ENCODE results near the gene ALOXE3.

ALOXE3 gene

DNA sequence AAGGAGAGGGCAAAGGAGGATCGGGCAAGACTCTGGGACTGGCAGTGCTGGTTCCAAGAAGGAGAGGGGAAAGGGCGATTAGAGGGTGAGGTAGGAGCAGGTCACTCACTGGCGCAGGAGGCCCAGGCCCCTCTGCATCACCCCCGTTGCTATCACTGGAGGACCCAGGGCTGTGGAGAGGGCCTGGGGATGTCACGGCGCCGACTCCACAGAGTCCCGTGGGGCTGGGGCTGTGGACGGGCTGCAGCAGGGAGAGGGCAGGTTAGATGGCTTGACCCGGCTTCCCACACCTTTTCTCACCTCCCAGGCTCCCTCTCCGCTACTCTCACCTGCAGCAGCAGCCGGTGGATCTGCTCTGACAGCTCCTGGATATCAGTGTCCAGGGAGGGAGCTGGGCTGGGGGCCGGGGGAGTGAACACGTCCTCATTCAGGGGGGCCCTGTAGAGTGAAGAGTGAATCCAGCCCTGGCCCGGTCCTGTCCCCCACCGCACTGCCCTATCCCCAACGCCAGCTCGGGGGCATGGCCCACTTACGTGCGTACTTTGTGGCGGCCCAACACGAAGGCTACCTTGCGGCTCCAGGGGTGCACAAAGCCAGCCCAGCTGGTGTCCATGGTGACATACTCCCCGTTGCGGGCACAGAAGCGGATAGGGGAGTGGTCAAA is 29.0 kb upstream of the ALOXE3 start:
- no peak overlapping the region for H2BK5ac ChIP-seq (ENCODE audit: low read depth, low read length, poor library complexity)
- no peak overlapping the region for H3K4ac ChIP-seq (ENCODE audit: low read depth, low read length)
- H3K27me3 ChIP-seq (ENCODE audit: insufficient read depth, low read length) = no peaks in the 10 kb centered on the region
- H4K12ac ChIP-seq (ENCODE audit: low read depth, low read length) = no peak overlapping the region
- H3K18ac ChIP-seq (ENCODE audit: low read length) = no peak overlapping the region
- H3K9ac ChIP-seq (ENCODE audit: low read length) = no peak overlapping the region
- no peak overlapping the region for H2AFZ ChIP-seq (ENCODE audit: insufficient read depth, low read length, poor library complexity)
- H3K23ac ChIP-seq (ENCODE audit: low read length) = no peak overlapping the region
- H4K91ac ChIP-seq (ENCODE audit: low read depth, low read length) = no peak overlapping the region
- no CpG with 5 or more reads among the region's 26 CpGs for WGBS (ENCODE audit: extremely low coverage, insufficient coverage, insufficient read length)
- no peak overlapping the region for H3K4me3 ChIP-seq (ENCODE audit: low read depth, low read length)
- H3K14ac ChIP-seq (ENCODE audit: low read length) = no peak overlapping the region
- H2AK5ac ChIP-seq (ENCODE audit: low read length) = no peak overlapping the region
- no peaks in the 10 kb centered on the region for H3K9me3 ChIP-seq (ENCODE audit: insufficient read depth, low read depth, low read length)
- H3K27ac ChIP-seq (ENCODE audit: low read depth, low read length) = no peak overlapping the region
- no peak overlapping the region for H4K8ac ChIP-seq (ENCODE audit: low read depth, low read length)
- peaks cover 5% of the 10 kb centered on the region for H3K79me1 ChIP-seq (ENCODE audit: low read length)
- peaks cover 58 to 66% of the 10 kb centered on the region in 2 experiments for H3K36me3 ChIP-seq (ENCODE audit: control insufficient read depth in 1 of 2, insufficient read depth in 2 of 2, low read length in 2 of 2)
- peaks cover 2% of the 10 kb centered on the region for H3K79me2 ChIP-seq (ENCODE audit: control insufficient read depth, insufficient read depth, low read length, poor library complexity)
- no peak overlapping the region for H3K4me2 ChIP-seq (ENCODE audit: low read length)
- peaks cover 5 to 13% of the 10 kb centered on the region in 2 experiments for H3K4me1 ChIP-seq (ENCODE audit: control insufficient read depth in 1 of 2, insufficient read depth in 2 of 2, low read length in 2 of 2)
- DNase-seq = no peak
- H2BK12ac ChIP-seq (ENCODE audit: low read length) = no peak overlapping the region
- no peak overlapping the region for H2BK120ac ChIP-seq (ENCODE audit: insufficient read depth, low read length, poor library complexity)

GRCh38 chr17:8146381-8147140 is 28.2 kb upstream of the ALOXE3 start:
- Histone ChIP-seq H2BK12ac (ENCODE audit: low read length) (no peak overlapping the region), H3K79me1 (ENCODE audit: low read length) (no peaks in the 10 kb centered on the region), H3K79me2 (ENCODE audit: control insufficient read depth, insufficient read depth, low read length, poor library complexity) (no peaks in the 10 kb centered on the region), H2BK5ac (ENCODE audit: low read depth, low read length, poor library complexity) (no peak overlapping the region), H3K4me2 (ENCODE audit: low read length) (no peak overlapping the region), H3K23ac (ENCODE audit: low read length) (no peak overlapping the region), H4K12ac (ENCODE audit: low read depth, low read length) (no peak overlapping the region), H3K4ac (ENCODE audit: low read depth, low read length) (no peak overlapping the region), H3K36me3 (ENCODE audit: control insufficient read depth in 1 of 2, insufficient read depth in 2 of 2, low read length in 2 of 2) (peaks cover 64 to 72% of the 10 kb centered on the region in 2 experiments), H3K4me3 (ENCODE audit: low read depth, low read length) (no peak overlapping the region), H3K18ac (ENCODE audit: low read length) (no peak overlapping the region), H2AK5ac (ENCODE audit: low read length) (no peak overlapping the region), H2AFZ (ENCODE audit: insufficient read depth, low read length, poor library complexity) (no peak overlapping the region), H4K8ac (ENCODE audit: low read depth, low read length) (no peak overlapping the region), H3K4me1 (ENCODE audit: control insufficient read depth in 1 of 2, insufficient read depth in 2 of 2, low read length in 2 of 2) (peaks cover 5 to 10% of the 10 kb centered on the region in 2 experiments), H3K14ac (ENCODE audit: low read length) (no peak overlapping the region), H4K91ac (ENCODE audit: low read depth, low read length) (no peak overlapping the region), H2BK120ac (ENCODE audit: insufficient read depth, low read length, poor library complexity) (no peak overlapping the region), H3K27me3 (ENCODE audit: insufficient read depth, low read length) (no peaks in the 10 kb centered on the region), H3K9ac (ENCODE audit: low read length) (no peak overlapping the region), H3K9me3 (ENCODE audit: insufficient read depth, low read depth, low read length) (no peaks in the 10 kb centered on the region), H3K27ac (ENCODE audit: low read depth, low read length) (no peak overlapping the region)
- WGBS (ENCODE audit: extremely low coverage, insufficient coverage, insufficient read length) = no CpG with 5 or more reads among the region's 14 CpGs
- no peak for DNase-seq

DNA sequence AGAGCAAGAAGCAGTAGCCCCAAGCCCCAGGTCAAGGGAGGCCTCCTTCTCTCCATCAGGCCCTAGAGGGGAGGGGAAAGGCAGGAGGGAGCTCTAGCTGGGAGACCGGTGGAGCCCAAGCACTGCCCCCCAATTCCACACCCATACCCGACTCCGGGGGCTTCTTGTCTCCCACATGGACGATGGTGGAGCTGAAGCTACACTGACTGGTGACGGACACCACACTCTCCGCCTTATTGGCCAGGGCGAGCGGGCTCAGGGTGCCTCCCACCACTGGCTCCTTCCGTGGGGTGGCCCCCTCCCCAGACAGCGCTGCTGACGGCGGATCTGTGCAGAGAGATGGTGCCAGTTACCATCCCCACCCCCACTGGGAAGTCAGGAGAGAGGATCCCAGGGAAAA is 27.5 kb upstream of the ALOXE3 start:
- peaks cover 3 to 4% of the 10 kb centered on the region in 2 experiments for H3K4me1 ChIP-seq (ENCODE audit: control insufficient read depth in 1 of 2, insufficient read depth in 2 of 2, low read length in 2 of 2)
- no peak overlapping the region for H2BK120ac ChIP-seq (ENCODE audit: insufficient read depth, low read length, poor library complexity)
- H3K27ac ChIP-seq (ENCODE audit: low read depth, low read length) = no peak overlapping the region
- no peak for DNase-seq
- H3K23ac ChIP-seq (ENCODE audit: low read length) = no peak overlapping the region
- no CpG with 5 or more reads among the region's 12 CpGs for WGBS (ENCODE audit: extremely low coverage, insufficient coverage, insufficient read length)
- H3K27me3 ChIP-seq (ENCODE audit: insufficient read depth, low read length) = no peaks in the 10 kb centered on the region
- H3K14ac ChIP-seq (ENCODE audit: low read length) = no peak overlapping the region
- H3K9me3 ChIP-seq (ENCODE audit: insufficient read depth, low read depth, low read length) = no peaks in the 10 kb centered on the region
- no peak overlapping the region for H4K12ac ChIP-seq (ENCODE audit: low read depth, low read length)
- H3K4me2 ChIP-seq (ENCODE audit: low read length) = no peak overlapping the region
- no peak overlapping the region for H4K91ac ChIP-seq (ENCODE audit: low read depth, low read length)
- H3K9ac ChIP-seq (ENCODE audit: low read length) = no peak overlapping the region
- no peak overlapping the region for H4K8ac ChIP-seq (ENCODE audit: low read depth, low read length)
- no peak overlapping the region for H2BK12ac ChIP-seq (ENCODE audit: low read length)
- no peak overlapping the region for H3K4me3 ChIP-seq (ENCODE audit: low read depth, low read length)
- H2BK5ac ChIP-seq (ENCODE audit: low read depth, low read length, poor library complexity) = no peak overlapping the region
- H3K18ac ChIP-seq (ENCODE audit: low read length) = no peak overlapping the region
- peaks cover 67 to 72% of the 10 kb centered on the region in 2 experiments for H3K36me3 ChIP-seq (ENCODE audit: control insufficient read depth in 1 of 2, insufficient read depth in 2 of 2, low read length in 2 of 2)
- no peaks in the 10 kb centered on the region for H3K79me1 ChIP-seq (ENCODE audit: low read length)
- H2AFZ ChIP-seq (ENCODE audit: insufficient read depth, low read length, poor library complexity) = no peak overlapping the region
- H3K79me2 ChIP-seq (ENCODE audit: control insufficient read depth, insufficient read depth, low read length, poor library complexity) = no peaks in the 10 kb centered on the region
- no peak overlapping the region for H3K4ac ChIP-seq (ENCODE audit: low read depth, low read length)
- H2AK5ac ChIP-seq (ENCODE audit: low read length) = no peak overlapping the region

- Histone ChIP-seq H3K14ac (ENCODE audit: low read length) (no peak overlapping the region), H2BK12ac (ENCODE audit: low read length) (no peak overlapping the region), H4K8ac (ENCODE audit: low read depth, low read length) (no peak overlapping the region), H3K4ac (ENCODE audit: low read depth, low read length) (no peak overlapping the region), H3K36me3 (ENCODE audit: control insufficient read depth in 1 of 2, insufficient read depth in 2 of 2, low read length in 2 of 2) (peaks cover 67 to 72% of the 10 kb centered on the region in 2 experiments), H3K23ac (ENCODE audit: low read length) (no peak overlapping the region), H4K91ac (ENCODE audit: low read depth, low read length) (no peak overlapping the region), H4K12ac (ENCODE audit: low read depth, low read length) (no peak overlapping the region), H3K4me2 (ENCODE audit: low read length) (no peak overlapping the region), H3K9me3 (ENCODE audit: insufficient read depth, low read depth, low read length) (no peaks in the 10 kb centered on the region), H2AK5ac (ENCODE audit: low read length) (no peak overlapping the region), H3K79me1 (ENCODE audit: low read length) (no peaks in the 10 kb centered on the region), H3K9ac (ENCODE audit: low read length) (no peak overlapping the region), H3K79me2 (ENCODE audit: control insufficient read depth, insufficient read depth, low read length, poor library complexity) (no peaks in the 10 kb centered on the region), H2BK5ac (ENCODE audit: low read depth, low read length, poor library complexity) (no peak overlapping the region), H3K4me1 (ENCODE audit: control insufficient read depth in 1 of 2, insufficient read depth in 2 of 2, low read length in 2 of 2) (no peaks in the 10 kb centered on the region), H3K27me3 (ENCODE audit: insufficient read depth, low read length) (no peaks in the 10 kb centered on the region), H2BK120ac (ENCODE audit: insufficient read depth, low read length, poor library complexity) (no peak overlapping the region), H3K18ac (ENCODE audit: low read length) (no peak overlapping the region), H2AFZ (ENCODE audit: insufficient read depth, low read length, poor library complexity) (no peak overlapping the region), H3K4me3 (ENCODE audit: low read depth, low read length) (no peak overlapping the region), H3K27ac (ENCODE audit: low read depth, low read length) (no peak overlapping the region)
- WGBS (ENCODE audit: extremely low coverage, insufficient coverage, insufficient read length) = no CpG with 5 or more reads among the region's 15 CpGs
- DNase-seq = no peak
These were observed 26.3 kb upstream of the ALOXE3 start for GRCh38 chr17:8144401-8145231.

All from trophoblast cell (in vitro differentiated cells and primary cell).